Mesendoderm (in vitro differentiated cells): Measurements from ENCODE around the gene GATB.

Source experiments
- DNase-seq: peaks from one replicate; pipeline ENCODE4 v3.0.0; 2013
- H2AK5ac ChIP-seq: 2 replicates; pipeline ENCODE4 v1.6.1; 2013; ENCODE audit warnings: low read length, inconsistent platforms
- H2BK120ac ChIP-seq: 2 replicates; pipeline ENCODE4 v1.6.1; 2013; ENCODE audit warnings: low read depth, mild to moderate bottlenecking, low read length, moderate library complexity, mixed read lengths
- H2BK15ac ChIP-seq: replicated peaks from 2 replicates; pipeline ENCODE4 v1.6.1; 2013; ENCODE audit warnings: low read depth, mild to moderate bottlenecking, moderate library complexity
- H2BK5ac ChIP-seq: 2 replicates; pipeline ENCODE4 v1.6.1; 2013; ENCODE audit warnings: low read length, inconsistent platforms
- H3K18ac ChIP-seq: 2 replicates; pipeline ENCODE4 v1.6.1; 2013; ENCODE audit warnings: mild to moderate bottlenecking, low read length, mixed read lengths
- H3K23ac ChIP-seq: one replicate; pipeline ENCODE4 v1.6.1; 2013; ENCODE audit warnings: low read length
- H3K27ac ChIP-seq: 2 replicates; pipeline ENCODE4 v1.5.1; 2013; ENCODE audit warnings: low read depth, mild to moderate bottlenecking, inconsistent platforms, low read length, moderate library complexity
- H3K27me3 ChIP-seq: 2 replicates; pipeline ENCODE4 v1.6.1; 2013; ENCODE audit warnings: low read length, control low read depth, mild to moderate bottlenecking, inconsistent platforms; ENCODE audit not compliant: insufficient read depth, poor library complexity
- H3K36me3 ChIP-seq: 2 replicates; pipeline ENCODE4 v1.6.1; 2013; ENCODE audit warnings: low read length, inconsistent platforms; ENCODE audit not compliant: control insufficient read depth, insufficient read depth
- H3K4ac ChIP-seq: one replicate; pipeline ENCODE4 v1.6.1; 2013; ENCODE audit warnings: low read depth, mild to moderate bottlenecking, low read length, moderate library complexity
- H3K4me1 ChIP-seq: 2 replicates; pipeline ENCODE4 v1.6.1; 2013; ENCODE audit warnings: low read depth, low read length, inconsistent platforms; ENCODE audit not compliant: control insufficient read depth
- H3K4me2 ChIP-seq: 2 replicates; pipeline ENCODE4 v1.6.1; 2013; ENCODE audit warnings: low read length
- H3K4me3 ChIP-seq: 2 replicates; pipeline ENCODE4 v1.5.1; 2013; ENCODE audit warnings: mild to moderate bottlenecking, low read length
- H3K56ac ChIP-seq: one replicate; pipeline ENCODE4 v1.6.1; 2013; ENCODE audit warnings: low read length
- H3K79me1 ChIP-seq: 2 replicates; pipeline ENCODE4 v1.6.1; 2013; ENCODE audit warnings: low read length, inconsistent platforms
- H3K79me2 ChIP-seq: 2 replicates; pipeline ENCODE4 v1.6.1; 2013; ENCODE audit warnings: mild to moderate bottlenecking, low read length; ENCODE audit not compliant: control insufficient read depth, insufficient read depth
- H3K9ac ChIP-seq: 2 replicates; pipeline ENCODE4 v1.6.1; 2013; ENCODE audit warnings: low read length, inconsistent platforms
- H4K5ac ChIP-seq: one replicate; pipeline ENCODE4 v1.6.1; 2013; ENCODE audit warnings: low read length
- H4K8ac ChIP-seq: one replicate; pipeline ENCODE4 v1.6.1; 2013; ENCODE audit warnings: low read depth, mild to moderate bottlenecking, control low read depth, low read length, moderate library complexity
- WGBS: extraction: QIAGEN DNeasy Blood & Tissue Kit; methylation state at CpG from one replicate; pipeline ENCODE4 v1.1.7; 2013; ENCODE audit warnings: low lambda C conversion rate, missing lambda C conversion rate; ENCODE audit not compliant: insufficient coverage; ENCODE audit errors: extremely low coverage; 5-methylcytosine and 5-hydroxymethylcytosine counted together

GATB gene

DNA sequence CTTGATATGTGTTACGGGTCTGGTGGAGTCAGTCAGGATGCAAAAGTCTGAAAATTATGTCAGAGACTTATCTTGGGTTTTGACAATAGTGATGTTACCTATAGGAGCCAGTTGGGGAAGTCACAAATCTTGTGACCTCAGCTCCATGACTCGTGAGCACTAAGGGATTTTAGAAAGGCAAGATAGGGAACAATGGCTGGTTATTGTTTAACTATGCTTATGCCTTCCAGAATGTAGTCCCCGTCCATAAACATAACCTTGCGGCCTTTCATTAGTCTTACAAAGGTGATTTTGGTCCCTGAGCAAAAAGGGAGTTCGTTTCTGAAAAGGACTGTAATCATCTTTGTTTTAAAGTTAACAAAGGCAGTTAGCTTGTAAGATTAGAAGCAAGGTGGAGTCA lies 23.9 kb upstream of the GATB start:
- H3K4ac ChIP-seq = no peak overlapping the region
- H3K79me1 ChIP-seq = no peaks in the 10 kb centered on the region
- no peak overlapping the region for H3K9ac ChIP-seq
- H3K23ac ChIP-seq = no peak overlapping the region
- no peak overlapping the region for H3K27ac ChIP-seq
- H3K27me3 ChIP-seq = no peaks in the 10 kb centered on the region
- no peak overlapping the region for H2BK120ac ChIP-seq
- H2BK15ac ChIP-seq = no peak overlapping the region
- H3K79me2 ChIP-seq = no peaks in the 10 kb centered on the region
- no peak overlapping the region for H3K18ac ChIP-seq
- H3K4me3 ChIP-seq = no peak overlapping the region
- no peaks in the 10 kb centered on the region for H3K4me1 ChIP-seq
- no peak overlapping the region for H3K56ac ChIP-seq
- H3K4me2 ChIP-seq = no peak overlapping the region
- H2BK5ac ChIP-seq = no peak overlapping the region
- DNase-seq = no peak
- H2AK5ac ChIP-seq = no peak overlapping the region
- no peaks in the 10 kb centered on the region for H3K36me3 ChIP-seq
- no peak overlapping the region for H4K5ac ChIP-seq
- WGBS = no CpG with 5 or more reads among the region's 5 CpGs
- no peak overlapping the region for H4K8ac ChIP-seq

- peak overlapping the region; percentile 45 for H2BK120ac ChIP-seq
- H2BK15ac ChIP-seq = no peak overlapping the region
- H3K56ac ChIP-seq = no peak overlapping the region
- no peak overlapping the region for H3K4me3 ChIP-seq
- no peak overlapping the region for H3K4ac ChIP-seq
- H3K79me2 ChIP-seq = no peaks in the 10 kb centered on the region
- no peaks in the 10 kb centered on the region for H3K4me1 ChIP-seq
- no peak overlapping the region for H2BK5ac ChIP-seq
- no peak overlapping the region for H2AK5ac ChIP-seq
- no peak for DNase-seq
- H3K9ac ChIP-seq = no peak overlapping the region
- no peak overlapping the region for H4K5ac ChIP-seq
- no peak overlapping the region for H3K4me2 ChIP-seq
- no peak overlapping the region for H3K27ac ChIP-seq
- no peak overlapping the region for H3K23ac ChIP-seq
- no peaks in the 10 kb centered on the region for H3K79me1 ChIP-seq
- no peaks in the 10 kb centered on the region for H3K27me3 ChIP-seq
- no peaks in the 10 kb centered on the region for H3K36me3 ChIP-seq
- H3K18ac ChIP-seq = no peak overlapping the region
- H4K8ac ChIP-seq = no peak overlapping the region
These were observed 23.1 kb upstream of the GATB start for GRCh38 chr4:151783867-151784266.

GRCh38 chr4:151782296-151782695 lies 21.5 kb upstream of the GATB start:
- Histone ChIP-seq H3K79me2 (no peaks in the 10 kb centered on the region), H3K9ac (no peak overlapping the region), H4K8ac (no peak overlapping the region), H3K4me1 (no peaks in the 10 kb centered on the region), H3K36me3 (no peaks in the 10 kb centered on the region), H3K4ac (no peak overlapping the region), H3K23ac (no peak overlapping the region), H2BK15ac (no peak overlapping the region), H4K5ac (no peak overlapping the region), H3K27ac (no peak overlapping the region), H3K79me1 (no peaks in the 10 kb centered on the region), H3K56ac (no peak overlapping the region), H3K4me2 (no peak overlapping the region), H2BK5ac (no peak overlapping the region), H3K27me3 (no peaks in the 10 kb centered on the region), H2BK120ac (no peak overlapping the region), H3K4me3 (no peak overlapping the region), H2AK5ac (no peak overlapping the region), H3K18ac (no peak overlapping the region)
- no CpG with 5 or more reads among the region's 1 CpG for WGBS
- DNase-seq = no peak

- no CpG with 5 or more reads among the region's 5 CpGs for WGBS
- H2AK5ac ChIP-seq = no peak overlapping the region
These were observed 20.2 kb upstream of the GATB start for GRCh38 chr4:151781026-151781425.

DNA sequence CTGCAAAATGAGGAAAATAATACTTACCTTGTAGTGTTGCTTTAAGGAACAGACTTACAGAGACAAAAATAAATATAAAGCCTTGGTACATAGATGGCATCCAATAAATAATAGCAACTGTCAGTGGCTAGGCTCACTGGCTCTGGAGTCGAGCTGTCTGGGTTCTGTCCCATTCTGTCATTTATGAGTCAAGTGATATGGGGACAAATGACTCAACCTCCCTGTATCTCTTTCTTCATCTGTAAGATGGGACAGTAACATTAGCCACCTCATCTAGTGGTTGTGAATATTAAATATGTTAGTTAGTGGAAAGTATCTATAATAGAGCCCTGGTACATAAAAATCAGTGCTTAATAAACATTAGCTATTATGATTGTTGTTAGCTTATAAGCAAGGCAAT lies 16.7 kb upstream of the GATB start:
- H3K79me1 ChIP-seq = no peaks in the 10 kb centered on the region
- H2BK120ac ChIP-seq = no peak overlapping the region
- WGBS = no CpG with 5 or more reads among the region's 1 CpG
- H2BK5ac ChIP-seq = no peak overlapping the region
- H3K4me2 ChIP-seq = no peak overlapping the region
- no peak overlapping the region for H3K4me3 ChIP-seq
- H3K27me3 ChIP-seq = no peaks in the 10 kb centered on the region
- H2BK15ac ChIP-seq = no peak overlapping the region
- H2AK5ac ChIP-seq = no peak overlapping the region
- no peak overlapping the region for H3K56ac ChIP-seq
- no peak overlapping the region for H3K27ac ChIP-seq
- no peak overlapping the region for H4K8ac ChIP-seq
- no peak overlapping the region for H3K4ac ChIP-seq
- no peak overlapping the region for H3K18ac ChIP-seq
- no peak for DNase-seq
- H3K9ac ChIP-seq = no peak overlapping the region
- no peak overlapping the region for H3K23ac ChIP-seq
- H3K4me1 ChIP-seq = no peaks in the 10 kb centered on the region
- H3K79me2 ChIP-seq = no peaks in the 10 kb centered on the region
- no peaks in the 10 kb centered on the region for H3K36me3 ChIP-seq
- H4K5ac ChIP-seq = no peak overlapping the region

More at GRCh38 chr4:151781026-151781425, 20.2 kb upstream of the GATB start:
- H3K18ac ChIP-seq = no peak overlapping the region
- H3K9ac ChIP-seq = no peak overlapping the region
- no peak overlapping the region for H3K56ac ChIP-seq
- H3K4me2 ChIP-seq = no peak overlapping the region
- no peaks in the 10 kb centered on the region for H3K27me3 ChIP-seq
- no peak overlapping the region for H4K5ac ChIP-seq
- DNase-seq = peak; percentile 76
- H2BK120ac ChIP-seq = no peak overlapping the region
- H4K8ac ChIP-seq = no peak overlapping the region
- H3K79me1 ChIP-seq = no peaks in the 10 kb centered on the region
- no peak overlapping the region for H2BK5ac ChIP-seq
- no peaks in the 10 kb centered on the region for H3K4me1 ChIP-seq
- H3K36me3 ChIP-seq = no peaks in the 10 kb centered on the region
- H2BK15ac ChIP-seq = no peak overlapping the region
- no peak overlapping the region for H3K4ac ChIP-seq
- H3K79me2 ChIP-seq = no peaks in the 10 kb centered on the region
- no peak overlapping the region for H3K4me3 ChIP-seq
- no peak overlapping the region for H3K23ac ChIP-seq
- no peak overlapping the region for H3K27ac ChIP-seq

DNA sequence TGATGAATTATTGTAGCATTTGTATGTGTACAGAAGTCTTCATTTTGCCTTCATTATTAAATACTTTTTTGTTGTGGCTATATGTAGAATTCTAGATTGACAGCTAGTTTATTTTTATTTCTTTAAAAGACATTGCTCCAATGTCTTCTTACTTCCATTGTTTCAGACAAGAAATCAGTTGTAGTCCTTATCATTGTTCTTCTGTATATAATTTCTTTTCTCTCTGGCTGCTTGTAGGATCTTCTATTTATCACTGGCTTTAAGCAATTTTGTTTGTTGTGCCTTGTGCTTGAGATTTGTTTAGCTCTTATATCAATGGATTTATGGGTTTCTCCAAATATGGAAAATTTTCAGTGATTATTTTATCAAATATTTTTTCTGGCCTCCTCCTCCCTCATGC lies 13.5 kb upstream of the GATB start:
- Histone ChIP-seq H3K36me3 (no peaks in the 10 kb centered on the region), H3K56ac (no peak overlapping the region), H2BK15ac (no peak overlapping the region), H3K79me2 (no peaks in the 10 kb centered on the region), H2BK120ac (no peak overlapping the region), H3K4me2 (no peak overlapping the region), H3K4ac (no peak overlapping the region), H3K4me1 (no peaks in the 10 kb centered on the region), H2AK5ac (no peak overlapping the region), H3K4me3 (no peak overlapping the region), H3K9ac (no peak overlapping the region), H3K79me1 (no peaks in the 10 kb centered on the region), H2BK5ac (no peak overlapping the region), H4K5ac (no peak overlapping the region), H4K8ac (no peak overlapping the region), H3K23ac (no peak overlapping the region), H3K27ac (no peak overlapping the region), H3K27me3 (no peaks in the 10 kb centered on the region), H3K18ac (no peak overlapping the region)
- no peak for DNase-seq
